GM12878 (cell line): ENCODE measurements around the gene PIEZO2. TPM values are rescaled to one million over a fixed set of nuclear protein-coding genes. Genes with fewer than 3 reads are reported as not detected.

Source experiments
- CREB1 ChIP-seq: IDR thresholded peaks from 2 replicates; pipeline ENCODE4 v1.6.1; 2012; ENCODE audit warnings: low read depth, mild to moderate bottlenecking, inconsistent platforms
- E2F4 ChIP-seq: IDR thresholded peaks from 2 replicates; pipeline ENCODE4 v1.6.1; 2012; ENCODE audit warnings: low read depth, low read length, improper control_type of control experiment
- EGR1 ChIP-seq, 2 experiments: IDR thresholded peaks; 1 replicate in 1 of 2; 2 replicates in 1 of 2; pipeline ENCODE4 v1.6.1; 2011 to 2012; ENCODE audit warnings: low read depth in 2 of 2, low read length in 2 of 2, borderline replicate concordance in 1 of 2, mild to moderate bottlenecking in 1 of 2, moderate library complexity in 1 of 2
- FOS ChIP-seq: IDR thresholded peaks from 3 replicates; pipeline ENCODE4 v1.6.1; 2011; ENCODE audit warnings: borderline replicate concordance; ENCODE audit not compliant: insufficient read length; ENCODE audit errors: extremely low read depth
- FOXK2 ChIP-seq: fragments of 450-650 bp; IDR thresholded peaks from 2 replicates; pipeline ENCODE4 v1.6.1; 2017; ENCODE audit warnings: mild to moderate bottlenecking, moderate library complexity
- IRF3 ChIP-seq: fragments of 450-650 bp; IDR thresholded peaks from 2 replicates; pipeline ENCODE4 v1.6.1; 2014; ENCODE audit warnings: mild to moderate bottlenecking
- KAT2A ChIP-seq: conservative IDR thresholded peaks from 2 replicates; pipeline ENCODE4 v1.6.1; 2011; ENCODE audit warnings: low read depth, low read length; ENCODE audit not compliant: control insufficient read depth
- MTA2 ChIP-seq: fragments of 450-650 bp; IDR thresholded peaks from 2 replicates; pipeline ENCODE4 v1.6.1; 2016; ENCODE audit warnings: low read depth, mild to moderate bottlenecking, moderate library complexity
- NFYB ChIP-seq: IDR thresholded peaks from 2 replicates; pipeline ENCODE4 v1.6.1; 2011; ENCODE audit warnings: low read depth, mild to moderate bottlenecking, low read length, improper control_type of control experiment, moderate library complexity; ENCODE audit not compliant: insufficient read depth
- NRF1 ChIP-seq: conservative IDR thresholded peaks from 2 replicates; pipeline ENCODE4 v1.6.1; 2011; ENCODE audit warnings: mild to moderate bottlenecking, low read depth, low read length, improper control_type of control experiment
- RAD21 ChIP-seq: IDR thresholded peaks from 2 replicates; pipeline ENCODE4 v1.6.1; 2011; ENCODE audit warnings: mild to moderate bottlenecking, low read depth, low read length, moderate library complexity; ENCODE audit not compliant: insufficient read depth
- SKIL ChIP-seq: fragments of 450-650 bp; IDR thresholded peaks from 2 replicates; pipeline ENCODE4 v1.6.1; 2017; ENCODE audit warnings: mild to moderate bottlenecking, low read depth, inconsistent platforms; ENCODE audit not compliant: poor library complexity, severe bottlenecking
- SMAD1 ChIP-seq: fragments of 450-650 bp; IDR thresholded peaks from 2 replicates; pipeline ENCODE4 v1.6.1; 2018; ENCODE audit warnings: mild to moderate bottlenecking, low read depth; ENCODE audit not compliant: partially characterized antibody
- SUPT20H ChIP-seq: IDR thresholded peaks from 2 replicates; pipeline ENCODE4 v1.6.1; 2011; ENCODE audit warnings: low read depth, mild to moderate bottlenecking, low read length, moderate library complexity, borderline replicate concordance; ENCODE audit not compliant: control insufficient read depth
- ZBTB11 ChIP-seq: fragments of 450-650 bp; formaldehyde crosslinking; IDR thresholded peaks from 2 replicates; pipeline ENCODE4 v1.5.0; 2022; ENCODE audit warnings: mild to moderate bottlenecking, missing genetic modification characterization
- ZBTB40 ChIP-seq: fragments of 450-650 bp; IDR thresholded peaks from 2 replicates; pipeline ENCODE4 v1.6.1; 2016; ENCODE audit warnings: mild to moderate bottlenecking, moderate library complexity, borderline replicate concordance
- ZZZ3 ChIP-seq: IDR thresholded peaks from 2 replicates; pipeline ENCODE4 v1.6.1; 2011; ENCODE audit warnings: low read depth; ENCODE audit not compliant: control insufficient read depth, insufficient read length
- polyA plus RNA-seq, 11 experiments: library from polyadenylated mRNA; depleted of rRNA in 4 of 11; unstranded in 6 of 11; stranded (reverse) in 5 of 11; fragments of >200 nt; fragmentation: Nextera tagmentation in 4 of 11; fragmentation: Illumina TruSeq in 1 of 11; extraction: Ambion mirVana in 4 of 11; extraction: Trizol in 1 of 11; gene quantifications; 1 replicate in 1 of 11; 2 replicates in 10 of 11; pipeline versions ENCODE4 v1.2.1 to v1.2.3, GENCODE V29; 2011 to 2016; ENCODE audit warnings: inconsistent platforms in 2 of 11, missing spikeins in 2 of 11, low read depth in 1 of 11
- total RNA-seq, 4 experiments: library from RNA; depleted of rRNA in 3 of 4; stranded (reverse); fragments of >200 nt in 3 of 4; fragmentation: Illumina TruSeq in 1 of 4; extraction: Trizol in 1 of 4; gene quantifications; 2 replicates each; pipeline versions ENCODE4 v1.2.1 to v1.2.3, GENCODE V29; 2013 to 2021

PIEZO2 gene
- total and polyA plus RNA-seq, 10 of the 15 experiments (the other 5 are each of a cell fraction or from before 2014, with no cell fraction given), result 6.7 to 42.3 (median 27.4) TPM

GRCh38 chr18:10928772-10929373 lies 220.5 kb downstream of the PIEZO2 start (continued):
- TF ChIP-seq ZBTB40 (no peak; the same call in 1 of the 2 replicates), SUPT20H (no peak), RAD21 (peak; percentile 24; the same call in 1 of the 2 replicates), FOXK2 (no peak; the same call in 1 of the 2 replicates), IRF3 (no peak), ZBTB11 (CRISPR knock-in tag) (no peak), NRF1 (no peak), MTA2 (peak; percentile 86), SMAD1 (no peak), EGR1 (IDR thresholded peaks at IDR 0.05; ENCODE audit: borderline replicate concordance in 1 of 2, low read depth in 2 of 2, low read length in 2 of 2) (no peak), CREB1 (peak; percentile 68; the same call in 1 of the 2 replicates), SKIL (peak; percentile 89), ZZZ3 (no peak), NFYB (no peak), E2F4 (no peak), KAT2A (no peak), FOS (no peak)
